Measurements from ENCODE around the gene DEAF1. TPM values are rescaled to one million over a fixed set of nuclear protein-coding genes. Genes with fewer than 3 reads are reported as not detected.

Gene DEAF1
- total RNA-seq, 2 experiments from 2014 or later = 59.1 to 59.3 TPM

DNA sequence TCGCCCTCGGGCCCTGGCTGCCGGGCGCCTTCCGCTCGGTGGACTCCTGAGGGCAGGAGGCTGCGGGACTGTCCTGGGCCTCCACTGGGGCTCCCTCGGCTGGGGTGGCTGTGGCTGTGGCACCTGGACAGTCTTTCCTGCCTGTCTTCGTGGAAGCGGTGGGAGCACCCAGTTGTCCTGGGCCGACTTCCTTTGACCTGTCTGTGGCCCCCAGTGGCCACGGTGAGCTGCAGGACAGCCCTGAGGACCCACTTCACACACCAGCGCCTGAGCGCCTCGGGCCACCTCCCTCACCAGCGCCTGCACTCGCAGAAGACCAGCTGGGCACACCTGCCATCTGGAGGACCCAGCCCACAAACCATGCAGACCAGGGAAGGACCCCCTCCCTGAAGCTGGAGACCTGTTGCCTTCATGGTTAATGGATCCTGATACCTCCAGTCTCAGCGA, 9.2 kb upstream of the DEAF1 start:
- ChIA-PET POLR2A (interaction anchor here (0.7 to 1.4 kb wide), 3 partner anchors 9 to 18 kb away, joined by 3 to 4 read pairs (median 3); partner anchors contain the start of genes DEAF1 and TMEM80), CTCF (interaction anchor here (0.6 to 2.4 kb wide), 5 partner anchors 8 to 44 kb away, joined by 3 to 8 read pairs (median 3); no protein-coding TSS in a partner anchor)
- Mint-ChIP-seq H3K27me3 (peaks cover 11% of the 10 kb centered on the region), H3K4me1 (ENCODE audit: low read depth) (peaks cover 4% of the 10 kb centered on the region), H3K36me3 (ENCODE audit: low read depth) (no peaks in the 10 kb centered on the region), H3K4me3 (no peak overlapping the region), H3K27ac (no peak overlapping the region), H3K9me3 (no peaks in the 10 kb centered on the region)
- ATAC-seq (no peak), DNase-seq (no peak)
- TF ChIP-seq, protein P1, sequence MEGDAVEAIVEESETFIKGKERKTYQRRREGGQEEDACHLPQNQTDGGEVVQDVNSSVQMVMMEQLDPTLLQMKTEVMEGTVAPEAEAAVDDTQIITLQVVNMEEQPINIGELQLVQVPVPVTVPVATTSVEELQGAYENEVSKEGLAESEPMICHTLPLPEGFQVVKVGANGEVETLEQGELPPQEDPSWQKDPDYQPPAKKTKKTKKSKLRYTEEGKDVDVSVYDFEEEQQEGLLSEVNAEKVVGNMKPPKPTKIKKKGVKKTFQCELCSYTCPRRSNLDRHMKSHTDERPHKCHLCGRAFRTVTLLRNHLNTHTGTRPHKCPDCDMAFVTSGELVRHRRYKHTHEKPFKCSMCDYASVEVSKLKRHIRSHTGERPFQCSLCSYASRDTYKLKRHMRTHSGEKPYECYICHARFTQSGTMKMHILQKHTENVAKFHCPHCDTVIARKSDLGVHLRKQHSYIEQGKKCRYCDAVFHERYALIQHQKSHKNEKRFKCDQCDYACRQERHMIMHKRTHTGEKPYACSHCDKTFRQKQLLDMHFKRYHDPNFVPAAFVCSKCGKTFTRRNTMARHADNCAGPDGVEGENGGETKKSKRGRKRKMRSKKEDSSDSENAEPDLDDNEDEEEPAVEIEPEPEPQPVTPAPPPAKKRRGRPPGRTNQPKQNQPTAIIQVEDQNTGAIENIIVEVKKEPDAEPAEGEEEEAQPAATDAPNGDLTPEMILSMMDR (IDR thresholded peaks at IDR 0.05) = no peak
- intact Hi-C loops (cut with micrococcal nuclease) = no loop called here

GRCh38 chr11:703506-703905, 8.5 kb upstream of the DEAF1 start:
- TF ChIP-seq, protein P1 (IDR thresholded peaks at IDR 0.05) = no peak
- DNase-seq = no peak
- CTCF ChIA-PET = interaction anchor here (0.8 to 1.3 kb wide), 2 partner anchors 19 to 45 kb away, joined by 3 read pairs; no protein-coding TSS in a partner anchor
- H3K36me3 Mint-ChIP-seq (ENCODE audit: low read depth) = no peaks in the 10 kb centered on the region
- POLR2A ChIA-PET = interaction anchor here (0.6 to 1.4 kb wide), 4 partner anchors 8 to 53 kb away, joined by 3 to 4 read pairs (median 3); partner anchors contain the start of genes DEAF1 and TMEM80
- H3K4me3 Mint-ChIP-seq = no peak overlapping the region
- H3K4me1 Mint-ChIP-seq (ENCODE audit: low read depth) = peaks cover 4% of the 10 kb centered on the region
- no peaks in the 10 kb centered on the region for H3K9me3 Mint-ChIP-seq
- ATAC-seq = no peak
- H3K27ac Mint-ChIP-seq = no peak overlapping the region
- intact Hi-C loops (cut with micrococcal nuclease) = no loop called here
- H3K27me3 Mint-ChIP-seq = peaks cover 11% of the 10 kb centered on the region

DNA sequence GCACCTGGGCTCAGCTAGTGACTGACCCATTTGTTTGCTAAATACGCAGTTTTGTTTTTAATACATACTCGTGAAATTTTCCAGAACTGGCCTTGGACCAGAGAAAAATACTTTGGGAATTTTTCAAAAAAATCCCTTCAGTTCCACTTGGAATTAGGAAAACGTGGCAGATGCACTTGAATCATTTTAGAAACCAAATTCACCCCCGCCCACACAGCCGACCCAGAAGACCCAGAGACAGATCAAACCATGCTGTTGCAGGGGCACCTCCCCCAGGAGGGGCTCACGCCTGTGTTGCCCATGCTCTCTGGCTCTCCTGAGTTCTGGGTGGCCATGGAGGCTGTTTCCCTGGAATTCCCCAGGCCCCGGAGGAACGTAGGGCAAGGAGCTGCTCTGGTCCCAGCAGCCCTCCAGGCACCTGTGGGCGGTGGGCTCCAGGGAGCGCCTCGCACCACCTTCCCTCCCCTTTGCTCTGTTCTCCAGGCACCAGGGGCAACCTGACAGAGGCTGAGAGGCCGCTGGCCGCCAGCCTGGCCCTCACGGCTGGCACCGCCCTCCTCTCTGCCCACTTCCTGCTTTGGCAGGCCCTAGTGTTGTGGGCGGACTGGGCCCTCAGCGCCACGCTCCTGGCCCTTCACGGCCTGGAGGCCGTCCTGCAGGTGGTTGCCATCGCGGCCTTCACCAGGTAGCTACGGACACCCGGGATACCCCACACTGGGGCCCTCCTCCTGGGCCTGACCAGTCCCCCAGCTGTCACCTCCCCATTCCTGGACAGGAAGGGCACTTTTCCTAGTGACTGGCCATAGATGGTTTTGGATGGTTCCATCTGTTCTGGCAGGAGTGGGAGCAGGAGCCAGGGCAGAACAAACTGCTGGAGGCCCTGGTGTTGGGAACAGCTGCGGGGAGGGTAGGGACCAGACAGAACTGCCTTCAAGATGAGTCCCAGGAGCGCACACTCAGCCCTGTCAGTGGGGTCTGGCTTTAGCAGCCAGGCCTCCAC, 7.7 kb upstream of the DEAF1 start:
- ATAC-seq (no peak), DNase-seq (no peak)
- no peak overlapping the region for H3K27ac Mint-ChIP-seq
- H3K36me3 Mint-ChIP-seq (ENCODE audit: low read depth) = no peaks in the 10 kb centered on the region
- ChIA-PET CTCF (interaction anchor here (1.3 kb wide), 1 partner anchor 19 kb away, joined by 3 read pairs; no protein-coding TSS in a partner anchor), POLR2A (interaction anchor here (0.6 to 1.4 kb wide), 3 partner anchors 8 to 54 kb away, joined by 3 to 4 read pairs (median 3); partner anchors contain the start of genes DEAF1 and TMEM80)
- H3K9me3 Mint-ChIP-seq = no peaks in the 10 kb centered on the region
- TF ChIP-seq, protein P1 (IDR thresholded peaks at IDR 0.05) = no peak
- H3K27me3 Mint-ChIP-seq = peaks cover 9% of the 10 kb centered on the region
- H3K4me1 Mint-ChIP-seq (ENCODE audit: low read depth) = peaks cover 10% of the 10 kb centered on the region
- intact Hi-C loops (cut with micrococcal nuclease) = no loop called here
- no peak overlapping the region for H3K4me3 Mint-ChIP-seq

DNA sequence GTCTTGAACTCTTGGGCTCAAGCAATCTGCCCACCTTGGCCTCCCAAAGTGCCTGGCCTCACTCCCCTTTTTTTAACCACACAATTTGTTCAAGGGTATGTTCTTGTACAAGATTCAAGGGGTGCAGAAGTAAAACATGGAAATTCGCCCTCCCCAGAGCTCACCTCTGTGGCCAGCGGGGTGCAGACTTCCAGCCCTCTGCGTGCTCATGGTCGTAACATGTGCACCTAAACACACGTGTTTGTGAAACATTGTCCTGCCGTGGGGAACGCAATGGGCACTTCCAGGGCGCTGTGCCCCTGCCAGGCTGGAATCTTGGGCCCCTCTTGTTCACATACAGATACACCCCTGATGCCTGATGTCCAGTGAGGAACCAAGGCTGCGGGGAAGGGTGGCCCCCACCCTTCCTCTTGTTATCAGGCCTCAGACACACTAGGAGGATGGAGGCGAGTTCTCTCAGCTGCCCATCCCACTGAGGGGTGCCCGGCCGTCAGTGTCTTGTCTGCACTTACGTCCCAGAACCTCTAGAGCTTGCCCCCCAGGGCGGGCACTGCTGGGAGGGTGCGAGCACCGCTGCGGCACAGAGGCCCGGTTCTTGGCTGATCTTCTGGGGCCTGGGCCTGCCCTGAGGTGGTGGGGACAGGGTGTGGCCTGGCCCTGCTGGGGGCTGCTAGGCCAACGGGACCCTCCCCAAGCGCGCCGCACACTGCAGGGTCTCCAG, 6.9 kb upstream of the DEAF1 start:
- ATAC-seq = no peak
- ChIA-PET CTCF (interaction anchor here (2.7 kb wide), 1 partner anchor 21 kb away, joined by 11 read pairs; no protein-coding TSS in a partner anchor), POLR2A (no interaction called here)
- no peak for DNase-seq
- Mint-ChIP-seq H3K27ac (no peak overlapping the region), H3K4me3 (no peak overlapping the region), H3K4me1 (ENCODE audit: low read depth) (peaks cover 16% of the 10 kb centered on the region), H3K9me3 (no peaks in the 10 kb centered on the region), H3K36me3 (ENCODE audit: low read depth) (no peaks in the 10 kb centered on the region), H3K27me3 (peaks cover 3% of the 10 kb centered on the region)
- intact Hi-C loops (cut with micrococcal nuclease) = no loop called here
- TF ChIP-seq, protein P1 (IDR thresholded peaks at IDR 0.05) = no peak

All from activated CD8-positive, alpha-beta T cell treated with anti-CD3 and anti-CD28 coated beads for 36 hours (primary cell).